GM19438 (cell line): Measurements from ENCODE around the gene BHLHE23.

Experiments
- ATAC-seq: cut with Tn5 transposase; IDR thresholded peaks from one replicate; pipeline ENCODE4 v1.9.1; 2021; ENCODE audit warnings: low read depth; ENCODE audit not compliant: unreplicated experiment

Gene BHLHE23

GRCh38 chr20:63006540-63007359 lies at the start of gene BHLHE23:
BHLHE23 (minus strand) TSS chr20:63006964; CDS start chr20:63006774, 190 bp downstream.
- no peak for ATAC-seq

DNA sequence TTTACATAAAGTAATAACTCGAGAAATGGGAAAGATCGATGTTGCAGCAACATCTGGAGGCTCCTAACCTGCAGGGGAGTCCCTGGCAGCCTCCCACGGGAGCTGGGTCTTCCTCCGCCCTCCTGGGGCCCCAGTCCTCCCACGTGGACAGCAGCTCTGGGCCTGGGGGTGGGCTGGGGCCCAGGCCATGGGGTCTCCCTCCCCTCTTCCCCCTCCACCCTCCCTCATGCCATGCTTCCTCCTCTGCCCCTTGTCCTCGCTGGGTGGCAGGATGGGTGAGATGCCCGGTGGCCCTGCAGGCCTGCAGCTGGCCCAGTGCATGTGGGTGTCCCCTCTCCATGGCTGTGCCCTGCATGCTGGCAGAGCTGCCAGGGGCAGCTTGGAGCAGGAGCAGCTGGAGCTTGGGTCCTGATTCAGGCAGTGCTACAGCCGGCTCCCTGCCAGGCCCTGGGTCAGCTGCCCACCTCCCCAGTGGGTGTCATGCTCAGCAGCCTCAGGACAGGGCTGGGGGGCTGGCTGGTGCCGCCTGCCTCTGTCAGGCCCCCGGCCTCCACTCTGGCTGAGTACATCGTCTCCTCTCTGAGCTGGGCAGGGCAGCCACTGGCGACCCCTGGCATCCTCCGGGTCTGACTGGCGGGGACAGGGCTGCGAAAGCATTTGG lies 48.9 kb upstream of the BHLHE23 start:
- ATAC-seq, result no peak

- no peak for ATAC-seq
Observed at GRCh38 chr20:63054681-63055240, 48.0 kb upstream of the BHLHE23 start.

GRCh38 chr20:63054103-63054474 lies 47.3 kb upstream of the BHLHE23 start:
- no peak for ATAC-seq

DNA sequence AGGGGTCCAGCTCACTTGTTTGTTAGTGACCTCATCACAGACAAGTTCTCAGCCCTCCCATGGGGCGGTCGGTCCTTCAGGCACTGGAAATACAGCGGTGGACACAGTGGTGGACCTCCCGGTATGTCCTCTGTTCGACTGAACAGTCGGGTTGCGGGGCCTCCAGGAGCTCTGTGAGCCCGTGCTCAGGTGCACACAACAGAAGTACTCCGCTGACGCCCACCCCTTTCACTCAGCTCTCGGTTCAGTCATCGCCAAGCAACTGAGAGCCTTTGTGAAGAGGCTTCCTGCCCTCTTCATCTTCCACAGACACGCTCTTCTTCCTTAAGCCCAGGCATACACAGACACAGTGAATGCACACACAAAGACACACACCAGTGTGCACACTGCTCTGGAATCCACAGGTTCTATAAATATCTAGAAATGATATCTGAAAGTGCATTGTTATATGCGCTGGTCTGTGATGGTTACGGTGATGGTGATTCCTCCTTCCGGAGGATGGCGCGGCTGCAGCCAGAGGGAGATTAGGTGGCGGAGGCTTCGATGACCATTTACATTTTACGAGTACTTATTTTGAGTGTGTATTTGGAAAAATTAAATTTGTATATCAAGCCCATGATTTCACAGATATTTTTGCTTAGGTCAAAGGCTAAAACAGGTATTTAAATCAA lies 46.8 kb upstream of the BHLHE23 start:
- ATAC-seq, result no peak

GRCh38 chr20:63052571-63053431 lies 46.0 kb upstream of the BHLHE23 start:
- no peak for ATAC-seq

GRCh38 chr20:63051911-63052310 lies 45.1 kb upstream of the BHLHE23 start:
- ATAC-seq, result no peak

DNA sequence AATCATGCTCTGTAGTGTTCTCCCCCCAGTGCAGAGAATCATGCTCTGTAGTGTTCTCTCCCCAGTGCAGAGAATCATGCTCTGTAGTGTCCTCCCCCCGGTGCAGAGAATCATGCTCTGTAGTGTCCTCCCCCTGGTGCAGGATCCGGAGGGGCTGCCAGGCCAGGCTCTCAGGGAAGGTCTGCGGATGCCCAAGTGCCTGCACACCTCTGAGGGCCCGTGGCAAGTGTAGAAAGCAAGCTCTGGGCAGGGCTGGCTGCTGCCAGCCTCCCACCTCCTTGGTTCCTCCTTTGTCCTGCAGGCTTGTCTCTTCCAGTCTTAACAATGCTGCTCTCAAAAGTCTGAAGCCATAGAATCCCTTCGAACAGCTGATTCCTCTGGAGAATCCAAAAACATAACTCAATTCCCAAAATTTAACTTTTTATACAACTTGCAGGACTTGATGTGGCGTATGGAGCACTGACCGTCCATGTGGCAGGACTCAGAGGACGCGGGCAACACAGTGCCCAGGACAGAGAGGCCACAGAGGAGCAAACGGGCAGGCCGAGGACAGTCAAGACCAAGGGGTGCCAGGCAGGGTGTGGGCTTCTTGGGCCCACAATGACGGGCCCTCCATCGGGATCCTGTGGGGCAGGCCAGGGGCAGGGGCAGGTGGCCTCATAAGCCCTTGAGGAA lies 44.6 kb upstream of the BHLHE23 start:
- ATAC-seq, result no peak

DNA sequence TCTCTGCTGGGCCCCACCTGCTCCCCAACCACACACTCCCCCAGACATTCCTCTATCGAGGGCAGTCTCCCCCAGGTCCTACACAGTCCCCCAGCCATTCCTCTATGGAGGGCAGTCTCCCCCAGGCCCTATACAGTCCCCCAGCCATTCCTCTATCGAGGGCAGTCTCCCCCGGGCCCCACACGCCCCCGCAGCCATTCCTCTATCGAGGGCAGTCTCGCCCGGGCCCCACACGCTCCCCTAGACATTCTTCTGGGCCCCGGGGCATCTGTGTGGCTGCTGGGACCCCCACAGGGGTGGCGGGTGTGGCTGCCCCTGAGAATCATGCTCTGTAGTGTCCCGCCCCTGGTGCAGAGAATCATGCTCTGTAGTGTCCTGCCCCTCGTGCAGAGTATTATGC lies 43.6 kb upstream of the BHLHE23 start:
- no peak for ATAC-seq

DNA sequence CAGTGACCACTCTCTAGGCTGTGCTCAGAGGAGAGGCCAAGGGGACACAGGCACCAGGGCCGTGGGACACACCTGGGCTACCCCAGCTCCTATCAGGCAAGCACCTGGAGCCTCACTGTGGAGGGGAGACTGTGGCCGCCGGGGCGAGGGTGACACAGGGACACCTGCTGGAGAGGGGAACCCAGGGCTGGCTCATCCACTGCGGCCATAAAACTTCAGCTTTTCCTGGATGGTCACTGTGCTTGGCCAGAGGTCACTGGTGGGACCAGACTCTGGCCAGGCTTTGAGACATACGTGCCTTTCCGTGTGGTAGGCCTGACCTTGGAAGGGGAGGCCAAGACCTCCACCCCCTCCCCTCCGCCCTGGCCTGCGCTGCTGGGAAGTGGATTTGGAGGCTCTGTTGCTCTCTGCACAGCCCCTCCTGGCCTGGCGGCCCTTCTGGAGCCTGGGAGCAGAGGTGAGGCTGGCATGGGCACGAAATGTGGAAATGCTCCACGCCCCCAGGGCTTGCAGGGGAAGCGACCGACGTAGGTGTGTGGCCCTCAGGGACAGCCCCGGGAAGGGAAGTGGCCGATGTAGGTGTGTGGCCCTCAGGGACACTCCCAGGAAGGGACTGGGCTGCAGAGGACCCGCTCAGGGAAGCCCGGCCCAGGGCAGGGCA lies 42.9 kb upstream of the BHLHE23 start:
- no peak for ATAC-seq

DNA sequence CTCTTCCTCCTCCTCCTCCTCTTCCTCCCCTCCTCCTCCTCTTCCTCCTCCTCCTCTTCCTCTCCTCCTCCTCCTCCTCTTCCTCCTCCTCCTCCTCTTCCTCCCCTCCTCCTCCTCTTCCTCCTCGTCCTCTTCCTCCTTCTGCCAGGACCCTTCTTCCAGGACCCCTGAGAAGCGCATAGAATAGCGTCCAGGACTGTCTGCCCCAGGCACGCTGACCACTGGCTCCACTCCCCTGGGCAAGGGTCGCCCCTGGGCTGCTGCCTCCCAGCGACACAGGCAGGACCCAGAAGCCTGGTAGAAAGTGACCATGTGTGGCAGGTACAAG lies 42.4 kb upstream of the BHLHE23 start:
- ATAC-seq, result no peak

DNA sequence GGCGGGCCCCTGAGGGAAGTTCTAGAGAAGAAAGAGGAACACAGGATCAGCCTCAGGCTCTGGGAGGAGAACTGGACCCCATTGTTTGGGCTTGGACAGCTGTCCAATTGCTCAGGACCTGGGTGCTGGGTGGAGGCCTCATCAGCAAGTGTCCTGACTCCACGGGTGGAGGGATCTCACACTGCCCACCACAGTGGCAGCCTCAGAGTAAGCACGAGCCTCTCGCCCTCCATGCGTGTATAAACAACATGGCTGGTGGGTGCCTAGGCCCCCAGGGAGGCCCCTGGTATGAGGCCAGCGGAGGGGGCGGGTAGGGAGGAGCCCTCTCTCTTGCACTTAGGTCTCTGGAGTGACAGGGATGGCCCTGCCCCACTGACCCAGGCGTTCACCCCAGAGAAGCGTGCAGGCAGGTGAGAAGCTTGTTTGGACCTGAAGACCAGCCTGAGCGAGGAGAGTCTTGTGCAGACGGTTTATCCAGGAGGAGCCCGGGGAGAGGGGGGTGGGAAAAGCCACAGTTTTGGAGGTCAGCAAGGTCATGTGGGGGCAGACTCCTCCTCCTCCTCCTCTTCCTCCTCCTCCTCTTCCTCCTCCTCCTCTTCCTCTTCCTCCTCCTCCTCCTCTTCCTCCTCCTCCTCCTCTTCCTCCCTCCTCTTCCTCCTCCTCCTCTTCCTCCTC lies 41.9 kb upstream of the BHLHE23 start:
- ATAC-seq, result no peak

DNA sequence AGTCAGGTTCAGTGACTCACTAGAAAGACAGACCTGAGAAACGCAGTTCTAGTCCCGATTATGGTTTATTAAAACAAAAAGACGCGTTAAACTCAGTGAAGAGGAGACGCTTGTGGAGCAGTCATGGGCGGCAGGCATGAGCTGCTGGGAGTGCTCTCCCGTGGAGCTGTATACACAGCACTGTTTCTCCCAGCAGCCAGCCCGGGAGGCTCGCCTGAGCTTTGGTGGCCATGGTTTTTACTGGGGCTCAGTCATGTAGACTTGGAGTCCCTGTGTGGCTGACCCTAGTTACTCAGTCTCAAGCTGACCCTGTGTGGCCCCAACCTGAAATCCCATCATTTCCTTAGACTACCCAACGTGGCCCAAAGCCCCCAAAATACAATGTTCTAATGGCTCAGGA lies 41.2 kb upstream of the BHLHE23 start:
- ATAC-seq, result no peak

- ATAC-seq, result no peak
Observed at GRCh38 chr20:63047267-63047666, 40.5 kb upstream of the BHLHE23 start.

DNA sequence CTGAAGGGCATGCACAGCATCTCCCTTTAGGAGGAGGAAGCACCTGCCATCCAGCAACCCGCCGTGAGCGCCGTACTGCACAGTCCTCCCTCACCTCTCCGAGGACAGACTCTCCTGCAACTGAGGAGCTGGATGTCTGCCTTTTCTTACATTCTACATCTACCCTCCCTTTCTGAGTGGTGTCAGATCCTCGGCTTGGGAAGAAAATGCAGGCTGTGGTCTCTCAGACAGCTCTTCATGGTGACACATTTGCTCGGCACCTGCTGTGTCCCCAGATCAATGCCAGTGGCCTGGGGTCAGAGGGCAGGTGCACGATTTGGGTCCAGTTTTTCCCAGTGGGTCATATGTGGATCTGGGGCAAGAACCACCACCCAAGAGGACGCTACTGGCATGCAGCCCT lies 40.1 kb upstream of the BHLHE23 start:
- ATAC-seq, result no peak

GRCh38 chr20:63045991-63046390 lies 39.2 kb upstream of the BHLHE23 start:
- no peak for ATAC-seq

GRCh38 chr20:63045401-63045800 lies 38.6 kb upstream of the BHLHE23 start:
- ATAC-seq, result no peak

- ATAC-seq, result no peak
Observed at GRCh38 chr20:63044605-63045004, 37.8 kb upstream of the BHLHE23 start.

DNA sequence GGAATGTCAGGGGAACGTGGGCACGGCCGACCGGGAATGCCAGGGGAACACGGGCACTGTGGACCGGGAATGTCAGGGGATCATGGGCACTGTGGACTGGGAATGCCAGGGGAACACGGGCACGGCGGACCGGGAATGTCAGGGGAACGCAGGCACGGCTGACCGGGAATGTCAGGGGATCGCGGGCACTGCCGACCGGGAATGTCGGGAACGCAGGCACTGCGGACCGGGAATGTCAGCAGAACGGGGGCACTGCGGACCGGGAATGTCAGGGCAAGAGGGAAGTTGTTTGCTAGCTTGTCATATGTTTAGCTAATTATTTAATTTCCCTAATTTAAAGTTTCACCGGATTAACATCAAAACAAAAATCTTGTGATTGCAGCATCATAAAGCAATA lies 37.4 kb upstream of the BHLHE23 start:
- no peak for ATAC-seq
